Middle frontal gyrus (tissue), 1 donor: ENCODE measurements around the gene PCIF1.
"Not testable (repeated sequence)": the region's sequence is repeated elsewhere in the genome, so short reads cannot be mapped to it uniquely, and the experiment has no call there.

Experiments used
- DNase-seq: peaks from one replicate; pipeline ENCODE4 v3.0.0-alpha.2; 2015; ENCODE audit warnings: low spot score; ENCODE audit errors: extremely low spot score

PCIF1 gene

GRCh38 chr20:45991616-45992015 lies 57.1 kb downstream of the PCIF1 start:
- no peak for DNase-seq

GRCh38 chr20:45993197-45993951 lies 58.9 kb downstream of the PCIF1 start:
- DNase-seq, result no peak

GRCh38 chr20:45994761-45995493 lies 60.4 kb downstream of the PCIF1 start:
- no peak for DNase-seq

- not testable (repeated sequence) for DNase-seq
Measured at GRCh38 chr20:45995495-45996097, 61.1 kb downstream of the PCIF1 start.

- DNase-seq, result no peak
Measured at GRCh38 chr20:45997187-45997586, 62.7 kb downstream of the PCIF1 start.
